HG03565 (cell line): ENCODE measurements around the gene PDGFD.

Experiments used
- ATAC-seq: cut with Tn5 transposase; IDR thresholded peaks from one replicate; pipeline ENCODE4 v1.9.1; 2021; ENCODE audit warnings: mild to moderate bottlenecking, moderate library complexity; ENCODE audit not compliant: unreplicated experiment

The PDGFD gene

GRCh38 chr11:103963648-103964047, 200.3 kb downstream of the PDGFD start:
- ATAC-seq = no peak

GRCh38 chr11:103961010-103961409, 202.9 kb downstream of the PDGFD start:
- ATAC-seq = no peak

- ATAC-seq = no peak
These were observed 203.8 kb downstream of the PDGFD start for GRCh38 chr11:103960108-103960507.

GRCh38 chr11:103959279-103959942, 204.5 kb downstream of the PDGFD start:
- peak; percentile 99 for ATAC-seq

- ATAC-seq = peak; percentile 28
These were observed 205.3 kb downstream of the PDGFD start for GRCh38 chr11:103958475-103959215.

- ATAC-seq = no peak
These were observed 210.0 kb downstream of the PDGFD start for GRCh38 chr11:103953797-103954486.

- ATAC-seq = no peak
These were observed 214.2 kb downstream of the PDGFD start for GRCh38 chr11:103949781-103950180.

- ATAC-seq = no peak
These were observed 215.7 kb downstream of the PDGFD start for GRCh38 chr11:103948187-103948763.

- no peak for ATAC-seq
These were observed 216.4 kb downstream of the PDGFD start for GRCh38 chr11:103947546-103947919.

- no peak for ATAC-seq
These were observed 217.0 kb downstream of the PDGFD start for GRCh38 chr11:103946793-103947545.

GRCh38 chr11:103944251-103944940, 219.6 kb downstream of the PDGFD start:
- no peak for ATAC-seq

- ATAC-seq = no peak
These were observed 221.3 kb downstream of the PDGFD start for GRCh38 chr11:103942646-103943045.

GRCh38 chr11:103940551-103940950, 223.4 kb downstream of the PDGFD start:
- ATAC-seq = no peak

GRCh38 chr11:103939694-103940093, 224.3 kb downstream of the PDGFD start:
- ATAC-seq = no peak

GRCh38 chr11:103936059-103936458, 227.9 kb downstream of the PDGFD start:
- ATAC-seq = peak; percentile 64

GRCh38 chr11:103935219-103935618, 228.7 kb downstream of the PDGFD start:
- no peak for ATAC-seq

GRCh38 chr11:103929170-103929903, 234.6 kb downstream of the PDGFD start:
- ATAC-seq = peak; percentile 96

- ATAC-seq = no peak
These were observed 235.2 kb downstream of the PDGFD start for GRCh38 chr11:103928802-103929161.

- no peak for ATAC-seq
These were observed 235.7 kb downstream of the PDGFD start for GRCh38 chr11:103928040-103928801.
